ENCODE data around the gene PCCA.

GRCh38 chr13:100069278-100069677, 19.6 kb upstream of the PCCA start:
- TF ChIP-seq, protein P1, sequence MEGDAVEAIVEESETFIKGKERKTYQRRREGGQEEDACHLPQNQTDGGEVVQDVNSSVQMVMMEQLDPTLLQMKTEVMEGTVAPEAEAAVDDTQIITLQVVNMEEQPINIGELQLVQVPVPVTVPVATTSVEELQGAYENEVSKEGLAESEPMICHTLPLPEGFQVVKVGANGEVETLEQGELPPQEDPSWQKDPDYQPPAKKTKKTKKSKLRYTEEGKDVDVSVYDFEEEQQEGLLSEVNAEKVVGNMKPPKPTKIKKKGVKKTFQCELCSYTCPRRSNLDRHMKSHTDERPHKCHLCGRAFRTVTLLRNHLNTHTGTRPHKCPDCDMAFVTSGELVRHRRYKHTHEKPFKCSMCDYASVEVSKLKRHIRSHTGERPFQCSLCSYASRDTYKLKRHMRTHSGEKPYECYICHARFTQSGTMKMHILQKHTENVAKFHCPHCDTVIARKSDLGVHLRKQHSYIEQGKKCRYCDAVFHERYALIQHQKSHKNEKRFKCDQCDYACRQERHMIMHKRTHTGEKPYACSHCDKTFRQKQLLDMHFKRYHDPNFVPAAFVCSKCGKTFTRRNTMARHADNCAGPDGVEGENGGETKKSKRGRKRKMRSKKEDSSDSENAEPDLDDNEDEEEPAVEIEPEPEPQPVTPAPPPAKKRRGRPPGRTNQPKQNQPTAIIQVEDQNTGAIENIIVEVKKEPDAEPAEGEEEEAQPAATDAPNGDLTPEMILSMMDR (IDR thresholded peaks at IDR 0.05; ENCODE audit: insufficient read depth, low read length, poor library complexity, severe bottlenecking): no peak
- TF ChIP-seq EZH2phosphoT487 (conservative IDR thresholded peaks at IDR 0.05; ENCODE audit: low read length): no peak
